ENCODE measurements around the gene TNFAIP3.
"Not testable (repeated sequence)": the region's sequence is repeated elsewhere in the genome, so short reads cannot be mapped to it uniquely, and the experiment has no call there.

Gene TNFAIP3

GRCh38 chr6:137879885-137880745 lies 13.1 kb downstream of the TNFAIP3 start:
- no peak for DNase-seq

- DNase-seq, result no peak
Measured at GRCh38 chr6:137880746-137881521, 13.9 kb downstream of the TNFAIP3 start.

GRCh38 chr6:137881522-137881886 lies 14.4 kb downstream of the TNFAIP3 start:
- no peak for DNase-seq

- no peak for DNase-seq
Measured at GRCh38 chr6:137882225-137882961, 15.3 kb downstream of the TNFAIP3 start.

GRCh38 chr6:137883400-137884148 lies 16.5 kb downstream of the TNFAIP3 start:
- no peak for DNase-seq

- no peak for DNase-seq
Measured at GRCh38 chr6:137884149-137884909, 17.3 kb downstream of the TNFAIP3 start.

GRCh38 chr6:137884910-137885229 lies 17.8 kb downstream of the TNFAIP3 start:
- not testable (repeated sequence) for DNase-seq

- not testable (repeated sequence) for DNase-seq
Measured at GRCh38 chr6:137886226-137886625, 19.2 kb downstream of the TNFAIP3 start.

- no peak for DNase-seq
Measured at GRCh38 chr6:137890983-137891537, 24.0 kb downstream of the TNFAIP3 start.

- no peak for DNase-seq
Measured at GRCh38 chr6:137892271-137892708, 25.2 kb downstream of the TNFAIP3 start.

GRCh38 chr6:137893181-137893580 lies 26.1 kb downstream of the TNFAIP3 start:
- no peak for DNase-seq

- no peak for DNase-seq
Measured at GRCh38 chr6:137893726-137894125, 26.7 kb downstream of the TNFAIP3 start.

GRCh38 chr6:137894378-137894777 lies 27.3 kb downstream of the TNFAIP3 start:
- DNase-seq, result not testable (repeated sequence)

- no peak for DNase-seq
Measured at GRCh38 chr6:137894779-137895385, 27.8 kb downstream of the TNFAIP3 start.

GRCh38 chr6:137896647-137897046 lies 29.6 kb downstream of the TNFAIP3 start:
- DNase-seq, result no peak

GRCh38 chr6:137900815-137901214 lies 33.8 kb downstream of the TNFAIP3 start:
- no peak for DNase-seq

GRCh38 chr6:137901454-137901853 lies 34.4 kb downstream of the TNFAIP3 start:
- no peak for DNase-seq

- DNase-seq, result no peak
Measured at GRCh38 chr6:137902699-137903098, 35.6 kb downstream of the TNFAIP3 start.

GRCh38 chr6:137903274-137903932 lies 36.3 kb downstream of the TNFAIP3 start:
- DNase-seq, result no peak
